ENCODE data around the gene ZNF385A. TPM values are rescaled to one million over a fixed set of nuclear protein-coding genes. Genes with fewer than 3 reads are reported as not detected.

ZNF385A gene
- total RNA-seq, 4 donors from 2014 or later, result 0.26 to 16.9 (median 3.2) TPM

DNA sequence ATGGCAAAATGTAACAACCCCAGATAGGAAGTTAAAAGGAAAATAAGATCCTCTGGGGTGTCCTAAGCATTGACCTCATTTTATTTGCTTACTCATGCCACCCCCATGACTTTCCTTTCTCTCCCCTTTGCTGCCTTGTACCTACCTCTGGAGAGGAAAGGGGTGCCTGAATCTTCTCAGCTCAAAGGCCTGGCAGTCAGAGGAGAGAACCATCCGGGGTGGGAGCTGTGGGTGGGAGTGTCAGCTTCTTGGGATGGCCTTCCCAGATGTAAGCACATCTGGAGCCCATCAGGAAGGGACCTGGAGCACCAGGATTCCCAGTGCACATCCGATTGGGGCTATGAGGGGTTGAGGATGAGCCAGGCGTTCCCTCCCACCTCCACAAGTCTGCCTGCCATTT is 39.7 kb upstream of the ZNF385A start:
- H3K27ac ChIP-seq, result peak overlapping the region in 1 of 2 donors; percentile 97
- no peak overlapping the region for H3K4me3 ChIP-seq
- H3K36me3 ChIP-seq, result no peaks in the 10 kb centered on the region
- no peak for DNase-seq
- peaks cover 0 to 38% of the 10 kb centered on the region in 2 donors for H3K4me1 ChIP-seq
- no peaks in the 10 kb centered on the region for H3K9me3 ChIP-seq
- no peaks in the 10 kb centered on the region for H3K27me3 ChIP-seq
- intact Hi-C loops (cut with DNase I; ENCODE audit: low total_unique reads), result no loop called here
- TF ChIP-seq POLR2A (IDR thresholded peaks at IDR 0.05), result no peak
- TF ChIP-seq, protein P1, sequence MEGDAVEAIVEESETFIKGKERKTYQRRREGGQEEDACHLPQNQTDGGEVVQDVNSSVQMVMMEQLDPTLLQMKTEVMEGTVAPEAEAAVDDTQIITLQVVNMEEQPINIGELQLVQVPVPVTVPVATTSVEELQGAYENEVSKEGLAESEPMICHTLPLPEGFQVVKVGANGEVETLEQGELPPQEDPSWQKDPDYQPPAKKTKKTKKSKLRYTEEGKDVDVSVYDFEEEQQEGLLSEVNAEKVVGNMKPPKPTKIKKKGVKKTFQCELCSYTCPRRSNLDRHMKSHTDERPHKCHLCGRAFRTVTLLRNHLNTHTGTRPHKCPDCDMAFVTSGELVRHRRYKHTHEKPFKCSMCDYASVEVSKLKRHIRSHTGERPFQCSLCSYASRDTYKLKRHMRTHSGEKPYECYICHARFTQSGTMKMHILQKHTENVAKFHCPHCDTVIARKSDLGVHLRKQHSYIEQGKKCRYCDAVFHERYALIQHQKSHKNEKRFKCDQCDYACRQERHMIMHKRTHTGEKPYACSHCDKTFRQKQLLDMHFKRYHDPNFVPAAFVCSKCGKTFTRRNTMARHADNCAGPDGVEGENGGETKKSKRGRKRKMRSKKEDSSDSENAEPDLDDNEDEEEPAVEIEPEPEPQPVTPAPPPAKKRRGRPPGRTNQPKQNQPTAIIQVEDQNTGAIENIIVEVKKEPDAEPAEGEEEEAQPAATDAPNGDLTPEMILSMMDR (IDR thresholded peaks at IDR 0.05), result no peak

DNA sequence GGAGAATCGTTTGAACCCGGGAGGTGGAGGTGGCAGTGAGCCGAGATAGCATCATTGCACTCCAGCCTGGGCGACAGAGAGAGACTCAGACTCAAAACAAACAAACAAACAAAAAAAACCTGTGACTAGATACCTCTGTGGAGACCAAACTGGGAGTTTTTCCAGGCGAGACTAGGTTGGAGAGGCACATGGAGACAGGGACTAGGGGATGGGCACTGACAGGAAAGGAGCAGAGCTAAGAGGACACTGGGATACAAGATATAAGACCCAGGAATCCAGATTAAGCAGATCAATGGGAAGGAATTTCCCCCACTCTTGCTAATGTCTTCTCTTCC is 39.2 kb upstream of the ZNF385A start:
- peaks cover 0 to 34% of the 10 kb centered on the region in 2 donors for H3K4me1 ChIP-seq
- peak overlapping the region in 1 of 2 donors; percentile 97 for H3K27ac ChIP-seq
- no peaks in the 10 kb centered on the region for H3K9me3 ChIP-seq
- no peaks in the 10 kb centered on the region for H3K36me3 ChIP-seq
- intact Hi-C loops (cut with DNase I; ENCODE audit: low total_unique reads), result no loop called here
- no peak for TF ChIP-seq POLR2A (IDR thresholded peaks at IDR 0.05)
- TF ChIP-seq, protein P1 (IDR thresholded peaks at IDR 0.05), result no peak
- no peaks in the 10 kb centered on the region for H3K27me3 ChIP-seq
- no peak overlapping the region for H3K4me3 ChIP-seq
- DNase-seq, result no peak

DNA sequence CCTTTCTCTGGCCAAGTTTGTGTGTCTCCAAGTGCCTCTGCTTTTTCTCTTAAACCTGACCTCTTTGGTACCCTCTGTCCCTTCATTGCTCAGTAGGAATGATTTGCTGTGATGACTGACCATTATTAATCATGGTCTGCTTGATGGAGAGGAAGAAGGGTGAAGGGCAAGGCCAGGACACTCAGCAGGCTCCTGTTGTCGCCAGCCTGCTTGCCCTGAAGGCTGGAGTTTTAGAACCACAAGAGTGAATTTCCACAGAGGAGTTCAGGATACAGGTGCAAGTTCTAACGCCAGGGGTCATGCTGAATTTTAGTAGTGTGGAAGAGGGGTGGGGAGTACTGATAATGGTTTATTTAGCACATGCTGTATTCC is 37.3 kb upstream of the ZNF385A start:
- Histone ChIP-seq H3K36me3 (no peaks in the 10 kb centered on the region), H3K27me3 (no peaks in the 10 kb centered on the region), H3K9me3 (no peaks in the 10 kb centered on the region), H3K4me3 (no peak overlapping the region), H3K4me1 (peaks cover 0 to 17% of the 10 kb centered on the region in 2 donors), H3K27ac (peak overlapping the region; percentile 94 to 97)
- no peak for DNase-seq
- TF ChIP-seq POLR2A (IDR thresholded peaks at IDR 0.05), result no peak
- TF ChIP-seq, protein P1 (IDR thresholded peaks at IDR 0.05), result no peak
- intact Hi-C loops (cut with DNase I; ENCODE audit: low total_unique reads), result no loop called here

DNA sequence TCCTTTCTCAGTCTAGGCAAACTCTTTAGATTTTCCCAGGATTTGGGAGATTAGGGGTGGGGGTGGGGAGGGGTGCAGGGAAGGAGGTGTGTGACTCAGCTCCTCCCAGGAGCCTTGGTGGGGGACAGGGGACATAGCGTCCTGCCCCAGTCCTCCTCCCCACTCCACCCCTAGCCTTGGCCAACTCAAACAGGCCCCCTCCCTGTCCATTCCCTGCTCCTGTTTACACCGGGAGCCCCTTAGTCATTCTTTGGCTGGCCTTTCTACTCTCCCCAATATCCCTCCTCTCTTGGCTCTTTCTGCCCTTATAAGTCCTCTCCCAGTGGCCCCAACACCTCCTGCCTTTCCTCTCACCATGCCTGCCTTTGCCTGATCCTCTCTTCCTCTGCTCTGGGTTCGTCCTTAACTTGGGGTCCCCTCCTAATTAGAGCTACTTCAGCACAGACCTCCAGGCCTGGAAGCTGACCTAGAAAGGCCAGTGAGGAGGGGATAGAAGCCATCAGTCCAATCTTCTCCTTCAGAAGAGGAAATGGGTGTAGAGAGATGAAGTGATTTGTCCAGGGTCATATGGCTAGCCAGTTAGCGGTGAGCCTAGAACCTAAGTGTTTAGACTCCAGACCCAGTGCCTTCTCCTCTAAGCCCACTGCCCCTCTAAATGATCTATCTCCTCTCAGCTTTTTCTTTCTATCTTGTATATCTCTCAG is 36.8 kb upstream of the ZNF385A start:
- no peaks in the 10 kb centered on the region for H3K27me3 ChIP-seq
- TF ChIP-seq, protein P1 (IDR thresholded peaks at IDR 0.05), result no peak
- no peak for TF ChIP-seq POLR2A (IDR thresholded peaks at IDR 0.05)
- H3K4me1 ChIP-seq, result peaks cover 0 to 14% of the 10 kb centered on the region in 2 donors
- intact Hi-C loops (cut with DNase I; ENCODE audit: low total_unique reads), result no loop called here
- DNase-seq, result peak; percentile 81 to 95
- H3K36me3 ChIP-seq, result no peaks in the 10 kb centered on the region
- H3K9me3 ChIP-seq, result no peaks in the 10 kb centered on the region
- H3K27ac ChIP-seq, result peak overlapping the region; percentile 94 to 97
- H3K4me3 ChIP-seq, result peak overlapping the region in 1 of 2 donors; percentile 84

DNA sequence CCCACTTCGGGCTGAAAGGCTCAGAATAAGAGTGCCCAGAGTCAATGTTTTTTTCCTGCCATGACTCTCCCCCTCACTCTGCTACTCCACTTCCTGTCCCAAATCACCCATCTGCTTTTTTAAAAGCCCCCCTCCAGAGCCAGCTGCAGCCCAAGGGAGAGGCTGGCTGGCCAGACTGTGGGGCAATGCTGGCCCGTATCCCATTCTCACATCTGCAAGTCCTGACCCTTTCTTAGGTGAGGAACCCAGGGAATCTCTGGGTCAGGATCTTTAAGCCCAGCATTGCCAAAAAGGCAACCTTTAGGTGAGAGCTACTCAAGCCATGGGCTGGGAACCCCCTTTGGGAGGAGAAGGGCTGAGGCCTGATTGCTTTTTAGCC is 36.2 kb upstream of the ZNF385A start:
- H3K27ac ChIP-seq, result peak overlapping the region; percentile 94 to 97
- H3K27me3 ChIP-seq, result no peaks in the 10 kb centered on the region
- TF ChIP-seq POLR2A (IDR thresholded peaks at IDR 0.05), result no peak
- TF ChIP-seq, protein P1 (IDR thresholded peaks at IDR 0.05), result no peak
- DNase-seq, result peak; percentile 62 to 77
- peak overlapping the region in 1 of 2 donors; percentile 84 for H3K4me3 ChIP-seq
- peaks cover 0 to 14% of the 10 kb centered on the region in 2 donors for H3K4me1 ChIP-seq
- H3K9me3 ChIP-seq, result no peaks in the 10 kb centered on the region
- intact Hi-C loops (cut with DNase I; ENCODE audit: low total_unique reads), result no loop called here
- H3K36me3 ChIP-seq, result no peaks in the 10 kb centered on the region
